ENCODE data around the gene HADHA. TPM values are rescaled to one million over a fixed set of nuclear protein-coding genes. Genes with fewer than 3 reads are reported as not detected.

HADHA gene
- total RNA-seq (10 to 100 TPM; 89.1 to 93.6 TPM), polyA plus RNA-seq (100 to 1,000 TPM; 119 to 126 TPM)

GRCh38 chr2:26244309-26245230, at the start of gene HADHA, which contains the start of gene HADHB:
HADHA (minus strand) TSS chr2:26244632; CDS start chr2:26244596, 36 bp downstream.
HADHB (plus strand) TSS chr2:26244939; CDS start chr2:26254255, 9,316 bp downstream.
- POLR2A ChIA-PET (ENCODE audit: partially characterized antibody) = interaction anchor here (1.0 to 3.8 kb wide), 10 partner anchors 14 to 882 kb away, joined by 3 to 31 read pairs (median 5); partner anchors contain the start of genes ASXL2 and RAB10
- intact Hi-C loops (cut with micrococcal nuclease) = loop anchor here (1.0 to 5.0 kb wide), 7 partner anchors 54 to 1752 kb away; partner anchors contain the start of genes ASXL2, DTNB, KIF3C and NCOA1
- H3K9me3 ChIP-seq (ENCODE audit: control insufficient read depth in 1 of 2, low read length in 2 of 2) = no peaks in the 10 kb centered on the region
- Mint-ChIP-seq H3K36me3 (peaks cover 0 to 19% of the 10 kb centered on the region in 2 donors), H3K27ac (peak within 1 kb of the TSS; percentile 95 to 100 (median 100)), H3K4me3 (peak within 1 kb of the TSS; percentile 91 to 100 (median 99)), H3K4me1 (peaks cover 39 to 70% (median 51%) of the 10 kb centered on the region in 4 donors), H3K27me3 (no peaks in the 10 kb centered on the region), H3K9me3 (no peaks in the 10 kb centered on the region)
- no peaks in the 10 kb centered on the region for H3K36me3 ChIP-seq (ENCODE audit: insufficient read depth, low read length)
- DNase-seq = peak; percentile 87 to 94 (median 90)
- H3K27ac ChIP-seq (ENCODE audit: low read depth, low read length) = peak within 1 kb of the TSS; percentile 89
- H3K27me3 ChIP-seq (ENCODE audit: insufficient read depth, low read length) = no peaks in the 10 kb centered on the region
- CTCF ChIA-PET (ENCODE audit: partially characterized antibody) = interaction anchor here (1.3 to 3.7 kb wide), 3 partner anchors 55 to 266 kb away, joined by 3 to 11 read pairs (median 6); no protein-coding TSS in a partner anchor
- peak within 1 kb of the TSS; percentile 75 to 84 for H3K4me3 ChIP-seq (ENCODE audit: low read length in 2 of 2)
- H3K4me1 ChIP-seq (ENCODE audit: insufficient read depth, low read length) = peaks cover 42% of the 10 kb centered on the region

GRCh38 chr2:26292646-26293045, 48.2 kb upstream of the HADHA start:
- intact Hi-C loops (cut with micrococcal nuclease) = no loop called here
- H3K27ac Mint-ChIP-seq = no peak overlapping the region
- no peaks in the 10 kb centered on the region for H3K27me3 Mint-ChIP-seq
- POLR2A ChIA-PET (ENCODE audit: partially characterized antibody) = interaction anchor here (0.5 kb wide), 1 partner anchor 29 kb away, joined by 3 read pairs; no protein-coding TSS in a partner anchor
- Histone ChIP-seq H3K27me3 (ENCODE audit: insufficient read depth, low read length) (no peaks in the 10 kb centered on the region), H3K4me1 (ENCODE audit: insufficient read depth, low read length) (no peaks in the 10 kb centered on the region), H3K36me3 (ENCODE audit: insufficient read depth, low read length) (peaks cover 2% of the 10 kb centered on the region), H3K4me3 (ENCODE audit: low read length in 2 of 2) (no peak overlapping the region), H3K27ac (ENCODE audit: low read depth, low read length) (no peak overlapping the region), H3K9me3 (ENCODE audit: control insufficient read depth in 1 of 2, low read length in 2 of 2) (no peaks in the 10 kb centered on the region)
- no peak for DNase-seq
- H3K9me3 Mint-ChIP-seq = no peaks in the 10 kb centered on the region
- H3K4me3 Mint-ChIP-seq = no peak overlapping the region
- H3K36me3 Mint-ChIP-seq = peaks cover 10 to 14% of the 10 kb centered on the region in 2 donors
- CTCF ChIA-PET (ENCODE audit: partially characterized antibody) = no interaction called here
- peaks cover 0 to 2% (median 0%) of the 10 kb centered on the region in 4 donors for H3K4me1 Mint-ChIP-seq

GRCh38 chr2:26290001-26290400, 45.6 kb upstream of the HADHA start:
- no peak for DNase-seq
- Mint-ChIP-seq H3K4me3 (no peak overlapping the region), H3K4me1 (peaks cover 0 to 2% (median 0%) of the 10 kb centered on the region in 4 donors), H3K36me3 (peaks cover 23 to 28% of the 10 kb centered on the region in 2 donors), H3K27me3 (no peaks in the 10 kb centered on the region), H3K27ac (no peak overlapping the region), H3K9me3 (no peaks in the 10 kb centered on the region)
- intact Hi-C loops (cut with micrococcal nuclease) = no loop called here
- H3K27me3 ChIP-seq (ENCODE audit: insufficient read depth, low read length) = no peaks in the 10 kb centered on the region
- H3K27ac ChIP-seq (ENCODE audit: low read depth, low read length) = no peak overlapping the region
- H3K36me3 ChIP-seq (ENCODE audit: insufficient read depth, low read length) = peaks cover 13% of the 10 kb centered on the region
- ChIA-PET CTCF (ENCODE audit: partially characterized antibody) (no interaction called here), POLR2A (ENCODE audit: partially characterized antibody) (no interaction called here)
- no peaks in the 10 kb centered on the region for H3K9me3 ChIP-seq (ENCODE audit: control insufficient read depth in 1 of 2, low read length in 2 of 2)
- no peak overlapping the region for H3K4me3 ChIP-seq (ENCODE audit: low read length in 2 of 2)
- no peaks in the 10 kb centered on the region for H3K4me1 ChIP-seq (ENCODE audit: insufficient read depth, low read length)

- Histone ChIP-seq H3K27me3 (ENCODE audit: insufficient read depth, low read length) (no peaks in the 10 kb centered on the region), H3K36me3 (ENCODE audit: insufficient read depth, low read length) (peaks cover 37% of the 10 kb centered on the region), H3K9me3 (ENCODE audit: control insufficient read depth in 1 of 2, low read length in 2 of 2) (no peaks in the 10 kb centered on the region), H3K4me3 (ENCODE audit: low read length in 2 of 2) (no peak overlapping the region), H3K27ac (ENCODE audit: low read depth, low read length) (no peak overlapping the region), H3K4me1 (ENCODE audit: insufficient read depth, low read length) (no peaks in the 10 kb centered on the region)
- H3K4me3 Mint-ChIP-seq = no peak overlapping the region
- no peak overlapping the region for H3K27ac Mint-ChIP-seq
- intact Hi-C loops (cut with micrococcal nuclease) = no loop called here
- peaks cover 0 to 1% (median 0%) of the 10 kb centered on the region in 4 donors for H3K4me1 Mint-ChIP-seq
- CTCF ChIA-PET (ENCODE audit: partially characterized antibody) = no interaction called here
- no peaks in the 10 kb centered on the region for H3K9me3 Mint-ChIP-seq
- H3K36me3 Mint-ChIP-seq = peaks cover 44 to 55% of the 10 kb centered on the region in 2 donors
- POLR2A ChIA-PET (ENCODE audit: partially characterized antibody) = no interaction called here
- no peaks in the 10 kb centered on the region for H3K27me3 Mint-ChIP-seq
- no peak for DNase-seq
Observed at GRCh38 chr2:26285931-26286330, 41.5 kb upstream of the HADHA start.

GRCh38 chr2:26284132-26284531, 39.7 kb upstream of the HADHA start:
- no peaks in the 10 kb centered on the region for H3K27me3 Mint-ChIP-seq
- H3K4me1 Mint-ChIP-seq = peaks cover 0 to 1% (median 0%) of the 10 kb centered on the region in 4 donors
- POLR2A ChIA-PET (ENCODE audit: partially characterized antibody) = no interaction called here
- no peaks in the 10 kb centered on the region for H3K9me3 ChIP-seq (ENCODE audit: control insufficient read depth in 1 of 2, low read length in 2 of 2)
- peaks cover 48 to 57% of the 10 kb centered on the region in 2 donors for H3K36me3 Mint-ChIP-seq
- no peak for DNase-seq
- H3K27ac Mint-ChIP-seq = no peak overlapping the region
- no peaks in the 10 kb centered on the region for H3K9me3 Mint-ChIP-seq
- intact Hi-C loops (cut with micrococcal nuclease) = no loop called here
- no peak overlapping the region for H3K27ac ChIP-seq (ENCODE audit: low read depth, low read length)
- no peaks in the 10 kb centered on the region for H3K4me1 ChIP-seq (ENCODE audit: insufficient read depth, low read length)
- H3K27me3 ChIP-seq (ENCODE audit: insufficient read depth, low read length) = no peaks in the 10 kb centered on the region
- no peak overlapping the region for H3K4me3 ChIP-seq (ENCODE audit: low read length in 2 of 2)
- H3K36me3 ChIP-seq (ENCODE audit: insufficient read depth, low read length) = peaks cover 50% of the 10 kb centered on the region
- no peak overlapping the region for H3K4me3 Mint-ChIP-seq
- CTCF ChIA-PET (ENCODE audit: partially characterized antibody) = no interaction called here

- no peaks in the 10 kb centered on the region for H3K9me3 ChIP-seq (ENCODE audit: control insufficient read depth in 1 of 2, low read length in 2 of 2)
- H3K4me1 ChIP-seq (ENCODE audit: insufficient read depth, low read length) = no peaks in the 10 kb centered on the region
- no peaks in the 10 kb centered on the region for H3K9me3 Mint-ChIP-seq
- ChIA-PET POLR2A (ENCODE audit: partially characterized antibody) (no interaction called here), CTCF (ENCODE audit: partially characterized antibody) (no interaction called here)
- no peak overlapping the region for H3K27ac ChIP-seq (ENCODE audit: low read depth, low read length)
- no peaks in the 10 kb centered on the region for H3K27me3 Mint-ChIP-seq
- H3K4me3 ChIP-seq (ENCODE audit: low read length in 2 of 2) = no peak overlapping the region
- no peak for DNase-seq
- intact Hi-C loops (cut with micrococcal nuclease) = no loop called here
- H3K36me3 Mint-ChIP-seq = peaks cover 53 to 62% of the 10 kb centered on the region in 2 donors
- no peak overlapping the region for H3K27ac Mint-ChIP-seq
- peaks cover 0 to 1% (median 0%) of the 10 kb centered on the region in 4 donors for H3K4me1 Mint-ChIP-seq
- H3K27me3 ChIP-seq (ENCODE audit: insufficient read depth, low read length) = no peaks in the 10 kb centered on the region
- H3K36me3 ChIP-seq (ENCODE audit: insufficient read depth, low read length) = peaks cover 55% of the 10 kb centered on the region
- H3K4me3 Mint-ChIP-seq = no peak overlapping the region
Observed at GRCh38 chr2:26283606-26284005, 39.2 kb upstream of the HADHA start.

GRCh38 chr2:26281226-26281625, 36.8 kb upstream of the HADHA start:
- CTCF ChIA-PET (ENCODE audit: partially characterized antibody) = no interaction called here
- intact Hi-C loops (cut with micrococcal nuclease) = no loop called here
- no peaks in the 10 kb centered on the region for H3K27me3 Mint-ChIP-seq
- H3K36me3 Mint-ChIP-seq = peaks cover 54 to 70% of the 10 kb centered on the region in 2 donors
- no peaks in the 10 kb centered on the region for H3K9me3 Mint-ChIP-seq
- Histone ChIP-seq H3K4me1 (ENCODE audit: insufficient read depth, low read length) (no peaks in the 10 kb centered on the region), H3K27me3 (ENCODE audit: insufficient read depth, low read length) (no peaks in the 10 kb centered on the region), H3K36me3 (ENCODE audit: insufficient read depth, low read length) (peaks cover 62% of the 10 kb centered on the region), H3K4me3 (ENCODE audit: low read length in 2 of 2) (no peak overlapping the region), H3K27ac (ENCODE audit: low read depth, low read length) (no peak overlapping the region), H3K9me3 (ENCODE audit: control insufficient read depth in 1 of 2, low read length in 2 of 2) (no peaks in the 10 kb centered on the region)
- no peak overlapping the region for H3K4me3 Mint-ChIP-seq
- H3K27ac Mint-ChIP-seq = peak overlapping the region in 1 of 7 donors; percentile 57
- no peak for DNase-seq
- peaks cover 0 to 1% (median 0%) of the 10 kb centered on the region in 4 donors for H3K4me1 Mint-ChIP-seq
- POLR2A ChIA-PET (ENCODE audit: partially characterized antibody) = no interaction called here

All from CD4-positive, alpha-beta memory T cell (primary cell).